ENCODE data around the gene LRP1B.

LRP1B gene

GRCh38 chr2:140770645-140771044 is 1360.2 kb downstream of the LRP1B start:
- Mint-ChIP-seq H3K36me3 (ENCODE audit: low read depth) (no peaks in the 10 kb centered on the region), H3K4me1 (no peaks in the 10 kb centered on the region), H3K27me3 (ENCODE audit: low read depth) (no peaks in the 10 kb centered on the region), H3K27ac (no peak overlapping the region), H3K4me3 (no peak overlapping the region), H3K9me3 (no peaks in the 10 kb centered on the region)
- TF ChIP-seq CTCF (IDR thresholded peaks at IDR 0.05; ENCODE audit: unreplicated experiment in 3 of 3) = no peak

GRCh38 chr2:140761807-140762206 is 1369.0 kb downstream of the LRP1B start:
- no peak for TF ChIP-seq CTCF (IDR thresholded peaks at IDR 0.05; ENCODE audit: unreplicated experiment in 3 of 3)
- peaks cover 3% of the 10 kb centered on the region for H3K9me3 Mint-ChIP-seq
- H3K27me3 Mint-ChIP-seq (ENCODE audit: low read depth) = no peaks in the 10 kb centered on the region
- no peaks in the 10 kb centered on the region for H3K4me1 Mint-ChIP-seq
- H3K4me3 Mint-ChIP-seq = no peak overlapping the region
- H3K27ac Mint-ChIP-seq = no peak overlapping the region
- H3K36me3 Mint-ChIP-seq (ENCODE audit: low read depth) = no peaks in the 10 kb centered on the region

GRCh38 chr2:140759426-140760156 is 1371.2 kb downstream of the LRP1B start:
- no peak overlapping the region for H3K4me3 Mint-ChIP-seq
- H3K27ac Mint-ChIP-seq = no peak overlapping the region
- no peak for TF ChIP-seq CTCF (IDR thresholded peaks at IDR 0.05; ENCODE audit: unreplicated experiment in 3 of 3)
- peaks cover 3% of the 10 kb centered on the region for H3K9me3 Mint-ChIP-seq
- H3K27me3 Mint-ChIP-seq (ENCODE audit: low read depth) = no peaks in the 10 kb centered on the region
- H3K4me1 Mint-ChIP-seq = no peaks in the 10 kb centered on the region
- no peaks in the 10 kb centered on the region for H3K36me3 Mint-ChIP-seq (ENCODE audit: low read depth)

GRCh38 chr2:140747665-140748064 is 1383.2 kb downstream of the LRP1B start:
- no peaks in the 10 kb centered on the region for H3K36me3 Mint-ChIP-seq (ENCODE audit: low read depth)
- no peak overlapping the region for H3K27ac Mint-ChIP-seq
- TF ChIP-seq CTCF (IDR thresholded peaks at IDR 0.05; ENCODE audit: unreplicated experiment in 3 of 3) = no peak
- no peaks in the 10 kb centered on the region for H3K27me3 Mint-ChIP-seq (ENCODE audit: low read depth)
- no peaks in the 10 kb centered on the region for H3K4me1 Mint-ChIP-seq
- no peaks in the 10 kb centered on the region for H3K9me3 Mint-ChIP-seq
- no peak overlapping the region for H3K4me3 Mint-ChIP-seq

- H3K9me3 Mint-ChIP-seq = no peaks in the 10 kb centered on the region
- H3K27me3 Mint-ChIP-seq (ENCODE audit: low read depth) = no peaks in the 10 kb centered on the region
- H3K27ac Mint-ChIP-seq = no peak overlapping the region
- H3K36me3 Mint-ChIP-seq (ENCODE audit: low read depth) = no peaks in the 10 kb centered on the region
- no peak overlapping the region for H3K4me3 Mint-ChIP-seq
- TF ChIP-seq CTCF (IDR thresholded peaks at IDR 0.05; ENCODE audit: unreplicated experiment in 3 of 3) = no peak
- no peaks in the 10 kb centered on the region for H3K4me1 Mint-ChIP-seq
These were observed 1383.7 kb downstream of the LRP1B start for GRCh38 chr2:140747090-140747489.

- no peak overlapping the region for H3K4me3 Mint-ChIP-seq
- no peak for TF ChIP-seq CTCF (IDR thresholded peaks at IDR 0.05; ENCODE audit: unreplicated experiment in 3 of 3)
- H3K27ac Mint-ChIP-seq = no peak overlapping the region
- no peaks in the 10 kb centered on the region for H3K36me3 Mint-ChIP-seq (ENCODE audit: low read depth)
- no peaks in the 10 kb centered on the region for H3K27me3 Mint-ChIP-seq (ENCODE audit: low read depth)
- H3K9me3 Mint-ChIP-seq = no peaks in the 10 kb centered on the region
- H3K4me1 Mint-ChIP-seq = no peaks in the 10 kb centered on the region
These were observed 1386.4 kb downstream of the LRP1B start for GRCh38 chr2:140744379-140744778.

All from nephron (organoid).